ENCODE results near the gene ACTL6A. TPM values are rescaled to one million over a fixed set of nuclear protein-coding genes. Genes with fewer than 3 reads are reported as not detected.

ACTL6A gene
- total RNA-seq, 1 experiment from 2014 or later = 74.5 TPM

DNA sequence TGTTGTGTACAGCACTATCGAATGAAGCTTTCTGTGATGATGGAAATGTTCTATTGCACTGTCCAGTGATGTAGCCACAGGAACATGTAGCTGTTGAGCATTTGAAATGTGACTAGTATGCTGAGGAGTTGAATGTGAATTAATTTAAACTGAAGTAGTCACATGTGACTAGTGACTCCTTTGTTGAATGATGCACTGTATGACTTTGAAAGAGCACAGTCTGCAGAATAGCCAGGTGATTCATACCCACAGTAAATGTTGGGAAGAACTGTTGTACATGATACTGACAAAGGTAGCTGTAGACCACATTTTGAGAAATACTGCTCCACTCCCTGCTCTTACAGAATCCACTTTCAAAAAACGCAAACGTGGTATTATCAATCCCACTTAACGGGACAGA lies 34.0 kb upstream of the ACTL6A start:
- H4K91ac ChIP-seq (ENCODE audit: insufficient read length, low read depth, low read length) = no peak overlapping the region
- H3K18ac ChIP-seq (ENCODE audit: insufficient read length, low read depth, low read length) = no peak overlapping the region
- H3K27me3 ChIP-seq (ENCODE audit: insufficient read depth, low read length) = no peaks in the 10 kb centered on the region
- no peak overlapping the region for H3K23ac ChIP-seq (ENCODE audit: insufficient read length, low read depth, low read length)
- Mint-ChIP-seq H3K36me3 (ENCODE audit: insufficient read depth in 1 of 3, low read depth in 3 of 3) (peaks cover 0 to 9% (median 8%) of the 10 kb centered on the region in 3 experiments; a peak in 5 of 7 replicates), H3K27me3 (ENCODE audit: low read depth) (peaks cover 2% of the 10 kb centered on the region), H3K27ac (no peak overlapping the region), H3K4me3 (no peak overlapping the region), H3K4me1 (peaks cover 34 to 41% of the 10 kb centered on the region in 2 experiments), H3K9me3 (peaks cover 3 to 6% of the 10 kb centered on the region in 2 experiments)
- no peaks in the 10 kb centered on the region for H3K9me3 ChIP-seq (ENCODE audit: control insufficient read depth, low read depth, low read length)
- no peak overlapping the region for H3K27ac ChIP-seq (ENCODE audit: insufficient read length, low read depth, low read length)
- no peak for TF ChIP-seq CTCF (conservative IDR thresholded peaks at IDR 0.05)
- H2BK15ac ChIP-seq (ENCODE audit: low read depth, low read length) = no peak overlapping the region
- no peak overlapping the region for H2BK5ac ChIP-seq (ENCODE audit: insufficient read length, low read length)
- no peaks in the 10 kb centered on the region for H3K79me1 ChIP-seq (ENCODE audit: insufficient read depth, low read depth, low read length, poor library complexity, severe bottlenecking)
- no peak overlapping the region for H2BK120ac ChIP-seq (ENCODE audit: low read depth, low read length, poor library complexity, severe bottlenecking)
- no peaks in the 10 kb centered on the region for H4K20me1 ChIP-seq (ENCODE audit: control insufficient read depth, insufficient read depth, insufficient read length)
- H3K4ac ChIP-seq (ENCODE audit: low read depth, low read length) = no peak overlapping the region
- H4K5ac ChIP-seq (ENCODE audit: insufficient read length, low read depth, low read length) = no peak overlapping the region
- H3K14ac ChIP-seq (ENCODE audit: insufficient read depth, low read length) = no peak overlapping the region
- H3K4me1 ChIP-seq (ENCODE audit: insufficient read depth, low read length) = peaks cover 8% of the 10 kb centered on the region; the same call in 1 of the 2 replicates
- H3K9ac ChIP-seq (ENCODE audit: extremely low read depth, insufficient read length, low read length) = no peak overlapping the region
- no peak overlapping the region for H2AFZ ChIP-seq (ENCODE audit: low read length)
- H4K8ac ChIP-seq (replicated peaks; ENCODE audit: insufficient read length, low read depth, low read length) = no peak overlapping the region
- H3T11ph ChIP-seq (ENCODE audit: low read length) = no peak overlapping the region
- H2AK5ac ChIP-seq (ENCODE audit: insufficient read length, low read length) = no peak overlapping the region
- no peaks in the 10 kb centered on the region for H3K79me2 ChIP-seq (ENCODE audit: insufficient read depth, low read length)
- DNase-seq = no peak
- no CpG with 5 or more reads among the region's 4 CpGs for WGBS (ENCODE audit: extremely low coverage, insufficient read length, low lambda C conversion rate)
- no peak overlapping the region for H3K56ac ChIP-seq (ENCODE audit: insufficient read length, low read depth, low read length)
- no peaks in the 10 kb centered on the region for H3K23me2 ChIP-seq (ENCODE audit: insufficient read length, low read depth, low read length, poor library complexity, severe bottlenecking)
- no peak overlapping the region for H2BK12ac ChIP-seq (ENCODE audit: insufficient read length, low read depth, low read length)
- H3K4me2 ChIP-seq (ENCODE audit: insufficient read depth, insufficient read length, low read length) = no peak overlapping the region
- H2BK20ac ChIP-seq (ENCODE audit: low read depth, low read length, poor library complexity, severe bottlenecking) = no peak overlapping the region
